GM12878 (cell line): Measurements from ENCODE around the gene MUC5B. TPM values are rescaled to one million over a fixed set of nuclear protein-coding genes. Genes with fewer than 3 reads are reported as not detected.

Experiments used
- ATAC-seq: fragments of 200-7000 bp; cut with Tn5 transposase; 3 replicates; pipeline ENCODE4 v1.9.1; 2020; ENCODE audit warnings: mild to moderate bottlenecking, moderate library complexity
- BruUV-seq: library from RNA; stranded (reverse); fragments of 400-500 nt; replicated peaks from 2 replicates; lab custom pipeline; 2021; lab: Mats Ljungman, UMichigan
- CTCF ChIA-PET: fragments of 300-600 bp; sonication (Branson Sonifier 250); formaldehyde crosslinking; extraction: SDS; loops from one replicate; lab custom pipeline; 2021; ENCODE audit warnings: inconsistent platforms; lab: Yijun Ruan, JAX
- POLR2A ChIA-PET: fragments of 350-600 bp; formaldehyde crosslinking; extraction: SDS; loops from one replicate; lab custom pipeline; 2021; ENCODE audit warnings: inconsistent platforms; lab: Charles Lee
- RAD21 ChIA-PET: fragments of 300-600 bp; sonication (Branson Sonifier 250); formaldehyde crosslinking; loops from one replicate; lab custom pipeline; 2023; ENCODE audit warnings: antibody characterized with exemption; ENCODE audit not compliant: unreplicated experiment; lab: Charles Lee
- SMC1A ChIA-PET: fragments of 300-600 bp; sonication (Branson Sonifier 250); formaldehyde crosslinking; loops from one replicate; lab custom pipeline; 2023; ENCODE audit not compliant: unreplicated experiment, uncharacterized antibody; lab: Charles Lee
- DNase-seq: peaks from one replicate; pipeline ENCODE4 v3.0.0-alpha.2; 2011; ENCODE audit warnings: low read depth, low spot score
- FAIRE-seq: peaks from 3 replicates; lab custom pipeline; 2011; peaks lifted over from hg19 to GRCh38; lab: Jason Lieb, UNC
- H2AFZ ChIP-seq: 2 replicates; pipeline ENCODE4 v1.6.0; 2011; ENCODE audit warnings: low read depth, low read length, control low read depth; ENCODE audit not compliant: control insufficient read depth
- H3K27ac ChIP-seq: 2 replicates; pipeline ENCODE4 v1.5.1; 2011; ENCODE audit warnings: control low read depth; ENCODE audit not compliant: control insufficient read depth, insufficient read depth
- H3K27me3 ChIP-seq, 2 experiments: replicated peaks in 1 of 2; 2 replicates each; pipeline versions ENCODE4 v1.6.0 to v1.6.1; 2011; ENCODE audit warnings: low read length in 1 of 2; ENCODE audit not compliant: control insufficient read depth in 2 of 2, insufficient read depth in 2 of 2
- H3K36me3 ChIP-seq, 2 experiments: 2 replicates each; pipeline ENCODE4 v1.5.1; 2011; ENCODE audit warnings: low read length in 1 of 2; ENCODE audit not compliant: control insufficient read depth in 2 of 2, insufficient read depth in 2 of 2
- H3K4me1 ChIP-seq: 2 replicates; pipeline ENCODE4 v1.6.1; 2011; ENCODE audit warnings: mild to moderate bottlenecking, low read length, moderate library complexity, mixed read lengths; ENCODE audit not compliant: control insufficient read depth, insufficient read depth
- H3K4me2 ChIP-seq: 2 replicates; pipeline ENCODE4 v1.6.0; 2011; ENCODE audit warnings: control low read depth; ENCODE audit not compliant: control insufficient read depth, insufficient read depth
- H3K4me3 ChIP-seq: fragments of 200-600 bp; sonication (generic); 2 replicates; pipeline ENCODE4 v1.5.1; 2016
- H3K79me2 ChIP-seq: 2 replicates; pipeline ENCODE4 v1.6.0; 2011; ENCODE audit warnings: low read length; ENCODE audit not compliant: control insufficient read depth, insufficient read depth
- H3K9ac ChIP-seq: 2 replicates; pipeline ENCODE4 v1.8.0; 2011; ENCODE audit warnings: low read length, control low read depth, mixed read lengths; ENCODE audit not compliant: control insufficient read depth, insufficient read depth
- H3K9me3 ChIP-seq: replicated peaks from 3 replicates; pipeline ENCODE4 v1.5.1; 2011; ENCODE audit warnings: mild to moderate bottlenecking, low read length; ENCODE audit not compliant: control insufficient read depth, insufficient read depth
- H4K20me1 ChIP-seq: 2 replicates; pipeline ENCODE4 v1.6.0; 2011; ENCODE audit not compliant: control insufficient read depth, insufficient read depth
- BCL11A ChIP-seq: IDR thresholded peaks from 2 replicates; pipeline ENCODE4 v1.6.1; 2011; ENCODE audit warnings: low read depth, low read length
- CHD2 ChIP-seq: IDR thresholded peaks from 2 replicates; pipeline ENCODE4 v1.6.1; 2011; ENCODE audit warnings: low read depth, low read length, improper control_type of control experiment, borderline replicate concordance
- CREM ChIP-seq: IDR thresholded peaks from 2 replicates; pipeline ENCODE4 v1.6.1; 2014; ENCODE audit warnings: antibody characterized with exemption, low read depth
- MEF2A ChIP-seq: IDR thresholded peaks from 2 replicates; pipeline ENCODE4 v1.6.1; 2011; ENCODE audit warnings: low read depth, mild to moderate bottlenecking, low read length, moderate library complexity; ENCODE audit not compliant: insufficient read depth
- MEF2B ChIP-seq: fragments of 450-650 bp; IDR thresholded peaks from 2 replicates; pipeline ENCODE4 v1.6.1; 2018; ENCODE audit warnings: mild to moderate bottlenecking, moderate library complexity; ENCODE audit not compliant: partially characterized antibody, poor library complexity, severe bottlenecking
- NFYB ChIP-seq: IDR thresholded peaks from 2 replicates; pipeline ENCODE4 v1.6.1; 2011; ENCODE audit warnings: low read depth, mild to moderate bottlenecking, low read length, improper control_type of control experiment, moderate library complexity; ENCODE audit not compliant: insufficient read depth
- POLR2A ChIP-seq: IDR thresholded peaks from 2 replicates; pipeline ENCODE4 v1.6.1; 2011; ENCODE audit warnings: low read depth, mild to moderate bottlenecking, low read length
- POLR2AphosphoS5 ChIP-seq: IDR thresholded peaks from 2 replicates; pipeline ENCODE4 v1.6.1; 2011; ENCODE audit warnings: mild to moderate bottlenecking, low read length, inconsistent platforms
- SIN3A ChIP-seq: IDR thresholded peaks from 2 replicates; pipeline ENCODE4 v1.6.1; 2012; ENCODE audit warnings: low read depth, low read length, improper control_type of control experiment
- SMARCA5 ChIP-seq: fragments of 450-650 bp; IDR thresholded peaks from 2 replicates; pipeline ENCODE4 v1.6.1; 2017; ENCODE audit warnings: mild to moderate bottlenecking
- SREBF2 ChIP-seq: IDR thresholded peaks from 2 replicates; pipeline ENCODE4 v1.6.1; 2012; ENCODE audit warnings: mild to moderate bottlenecking, low read length
- ZNF274 ChIP-seq: IDR thresholded peaks from one replicate; pipeline ENCODE4 v1.8.0; 2011; ENCODE audit not compliant: insufficient read length, insufficient read depth
- ZSCAN29 ChIP-seq: fragments of 450-650 bp; IDR thresholded peaks from 2 replicates; pipeline ENCODE4 v1.6.1; 2017; ENCODE audit warnings: mild to moderate bottlenecking, moderate library complexity
- WGBS: methylation state at CpG from one replicate; pipeline ENCODE4 v1.1.6; 2016; ENCODE audit warnings: low lambda C conversion rate; ENCODE audit not compliant: insufficient replicate concordance, insufficient coverage; ENCODE audit errors: missing lambda C conversion rate; 5-methylcytosine and 5-hydroxymethylcytosine counted together
- in situ Hi-C: fragments of 300-500 bp; cut with MboI; formaldehyde crosslinking; loops from 9 replicates; pipeline ENCODE4 v1.14.3; 2018; ENCODE audit warnings: mixed read lengths
- intact Hi-C: fragments of 100-400 bp; cut with micrococcal nuclease; formaldehyde crosslinking; loops from one replicate; pipeline ENCODE4 v1.14.2; 2022; ENCODE audit not compliant: unreplicated experiment
- polyA plus RNA-seq, 11 experiments: library from polyadenylated mRNA; depleted of rRNA in 4 of 11; unstranded in 6 of 11; stranded (reverse) in 5 of 11; fragments of >200 nt; fragmentation: Nextera tagmentation in 4 of 11; fragmentation: Illumina TruSeq in 1 of 11; extraction: Ambion mirVana in 4 of 11; extraction: Trizol in 1 of 11; gene quantifications; 1 replicate in 1 of 11; 2 replicates in 10 of 11; pipeline versions ENCODE4 v1.2.1 to v1.2.3, GENCODE V29; 2011 to 2016; ENCODE audit warnings: inconsistent platforms in 2 of 11, missing spikeins in 2 of 11, low read depth in 1 of 11
- total RNA-seq, 4 experiments: library from RNA; depleted of rRNA in 3 of 4; stranded (reverse); fragments of >200 nt in 3 of 4; fragmentation: Illumina TruSeq in 1 of 4; extraction: Trizol in 1 of 4; gene quantifications; 2 replicates each; pipeline versions ENCODE4 v1.2.1 to v1.2.3, GENCODE V29; 2013 to 2021
- TF ChIP-seq, protein P1 (sequence below): IDR thresholded peaks from 2 replicates; pipeline ENCODE4 v1.6.1; 2011; ENCODE audit warnings: borderline replicate concordance, low read depth, mild to moderate bottlenecking, moderate library complexity, mixed read lengths, low read length; ENCODE audit not compliant: insufficient read depth; ENCODE audit errors: extremely low read length
- TF ChIP-seq, protein P2 (sequence below): fragments of 150-350 bp; IDR thresholded peaks from 2 replicates; pipeline ENCODE4 v1.6.1; 2016; ENCODE audit warnings: low read depth, low read length
- TF ChIP-seq, protein P3 (sequence below): IDR thresholded peaks from 2 replicates; pipeline ENCODE4 v1.6.1; 2012; ENCODE audit warnings: low read depth, low read length, improper control_type of control experiment

Gene MUC5B
- total and polyA plus RNA-seq, 10 of the 15 experiments (the other 5 are each of a cell fraction or from before 2014, with no cell fraction given), result 1.5 TPM; not detected in 9

DNA sequence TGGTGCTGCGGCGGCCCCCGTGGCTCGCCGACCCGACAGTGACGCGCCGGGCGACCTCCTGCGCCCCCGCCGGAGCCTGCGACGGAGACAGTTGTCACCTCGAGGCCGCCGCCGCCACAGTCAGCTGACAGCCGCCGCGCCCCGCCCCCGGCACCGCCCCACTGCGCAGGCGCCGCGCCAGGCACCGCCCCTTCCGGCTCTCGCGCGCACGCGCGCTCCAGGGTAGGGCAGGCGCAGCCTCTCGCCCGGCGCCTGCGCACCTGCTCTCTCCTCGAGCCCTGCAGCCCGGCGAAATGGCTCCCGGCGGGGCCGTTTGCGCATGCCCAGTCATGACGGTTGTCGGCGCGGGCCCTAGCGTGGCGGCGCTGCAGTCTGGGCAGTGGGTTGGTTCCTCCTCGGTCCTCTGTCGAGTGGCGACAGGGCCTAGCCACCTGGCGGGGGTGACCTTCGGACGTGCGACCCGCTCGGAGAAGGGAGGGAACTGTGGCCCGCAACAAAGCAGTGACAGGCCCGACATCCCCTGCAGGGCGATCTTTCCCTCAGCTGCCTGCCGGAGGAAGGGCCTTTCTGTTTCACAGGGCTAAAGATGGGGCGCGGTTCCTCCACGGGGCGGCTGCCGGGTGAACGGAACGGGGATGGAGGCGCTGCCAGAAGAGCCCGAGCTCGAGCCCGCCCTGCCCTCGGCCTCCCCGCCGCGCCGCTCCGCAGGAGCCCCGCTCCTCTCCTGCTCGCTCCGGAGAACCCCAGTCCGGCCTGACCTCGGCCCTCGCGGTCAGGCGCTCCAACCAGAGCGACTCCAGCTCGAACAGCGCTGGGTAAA lies 86.8 kb downstream of the MUC5B start, which contains the start of gene TOLLIP:
TOLLIP (minus strand) TSS at position 135 of the 820 bp plus-strand sequence; CDS start at position 1, 134 bp downstream.
- ChIA-PET RAD21 (no interaction called here), CTCF (interaction anchor here (0.6 kb wide), 1 partner anchor 44 kb away, joined by 3 read pairs; no protein-coding TSS in a partner anchor), SMC1A (interaction anchor here (1.1 kb wide), 1 partner anchor 40 kb away, joined by 3 read pairs; no protein-coding TSS in a partner anchor), POLR2A (interaction anchor here (0.7 to 1.2 kb wide), 2 partner anchors 74 to 310 kb away, joined by 3 read pairs; no protein-coding TSS in a partner anchor)
- H3K36me3 ChIP-seq, result no peaks in the 10 kb centered on the region; a peak in 1 of 4 replicates
- WGBS, result 17% methylated on average over 63 of the region's 97 CpGs
- in situ Hi-C loops (no loop called here), intact Hi-C loops (loop anchor here (10.0 kb wide), 2 partner anchors 75 to 265 kb away; partner anchors contain the start of genes BRSK2 and DUSP8)
- H4K20me1 ChIP-seq, result no peaks in the 10 kb centered on the region; the same call in 1 of the 2 replicates
- ATAC-seq (peak; percentile 93), FAIRE-seq (peak; percentile 86), DNase-seq (peak; percentile 56)
- H3K79me2 ChIP-seq, result peaks cover 21% of the 10 kb centered on the region
- peaks cover 9% of the 10 kb centered on the region for H3K9me3 ChIP-seq
- peaks cover 33% of the 10 kb centered on the region for H3K4me1 ChIP-seq
- no peaks in the 10 kb centered on the region for H3K27me3 ChIP-seq
- H2AFZ ChIP-seq, result peak within 1 kb of the TSS; percentile 98
- H3K4me2 ChIP-seq, result peak within 1 kb of the TSS; percentile 96
- H3K27ac ChIP-seq, result peak within 1 kb of the TSS; percentile 80
- H3K9ac ChIP-seq, result peak within 1 kb of the TSS; percentile 82
- H3K4me3 ChIP-seq, result peak within 1 kb of the TSS; percentile 71
- TSS peak; percentile 94 for BruUV-seq
- no peak for TF ChIP-seq ZSCAN29
- TF ChIP-seq NFYB, result no peak
- TF ChIP-seq, protein P1, sequence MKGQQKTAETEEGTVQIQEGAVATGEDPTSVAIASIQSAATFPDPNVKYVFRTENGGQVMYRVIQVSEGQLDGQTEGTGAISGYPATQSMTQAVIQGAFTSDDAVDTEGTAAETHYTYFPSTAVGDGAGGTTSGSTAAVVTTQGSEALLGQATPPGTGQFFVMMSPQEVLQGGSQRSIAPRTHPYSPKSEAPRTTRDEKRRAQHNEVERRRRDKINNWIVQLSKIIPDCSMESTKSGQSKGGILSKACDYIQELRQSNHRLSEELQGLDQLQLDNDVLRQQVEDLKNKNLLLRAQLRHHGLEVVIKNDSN, result peak; percentile 82
- TF ChIP-seq POLR2AphosphoS5, result peak; percentile 79
- no peak for TF ChIP-seq MEF2A
- peak; percentile 45 for TF ChIP-seq MEF2B
- no peak for TF ChIP-seq ZNF274
- TF ChIP-seq POLR2A, result peak; percentile 97
- 0 out of 2 replicates have a peak, but pooled peaks have one; percentile 19 for TF ChIP-seq CHD2
- TF ChIP-seq, protein P2, sequence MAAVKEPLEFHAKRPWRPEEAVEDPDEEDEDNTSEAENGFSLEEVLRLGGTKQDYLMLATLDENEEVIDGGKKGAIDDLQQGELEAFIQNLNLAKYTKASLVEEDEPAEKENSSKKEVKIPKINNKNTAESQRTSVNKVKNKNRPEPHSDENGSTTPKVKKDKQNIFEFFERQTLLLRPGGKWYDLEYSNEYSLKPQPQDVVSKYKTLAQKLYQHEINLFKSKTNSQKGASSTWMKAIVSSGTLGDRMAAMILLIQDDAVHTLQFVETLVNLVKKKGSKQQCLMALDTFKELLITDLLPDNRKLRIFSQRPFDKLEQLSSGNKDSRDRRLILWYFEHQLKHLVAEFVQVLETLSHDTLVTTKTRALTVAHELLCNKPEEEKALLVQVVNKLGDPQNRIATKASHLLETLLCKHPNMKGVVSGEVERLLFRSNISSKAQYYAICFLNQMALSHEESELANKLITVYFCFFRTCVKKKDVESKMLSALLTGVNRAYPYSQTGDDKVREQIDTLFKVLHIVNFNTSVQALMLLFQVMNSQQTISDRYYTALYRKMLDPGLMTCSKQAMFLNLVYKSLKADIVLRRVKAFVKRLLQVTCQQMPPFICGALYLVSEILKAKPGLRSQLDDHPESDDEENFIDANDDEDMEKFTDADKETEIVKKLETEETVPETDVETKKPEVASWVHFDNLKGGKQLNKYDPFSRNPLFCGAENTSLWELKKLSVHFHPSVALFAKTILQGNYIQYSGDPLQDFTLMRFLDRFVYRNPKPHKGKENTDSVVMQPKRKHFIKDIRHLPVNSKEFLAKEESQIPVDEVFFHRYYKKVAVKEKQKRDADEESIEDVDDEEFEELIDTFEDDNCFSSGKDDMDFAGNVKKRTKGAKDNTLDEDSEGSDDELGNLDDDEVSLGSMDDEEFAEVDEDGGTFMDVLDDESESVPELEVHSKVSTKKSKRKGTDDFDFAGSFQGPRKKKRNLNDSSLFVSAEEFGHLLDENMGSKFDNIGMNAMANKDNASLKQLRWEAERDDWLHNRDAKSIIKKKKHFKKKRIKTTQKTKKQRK, result no peak
- TF ChIP-seq SIN3A, result no peak; the same call in 1 of the 2 replicates
- TF ChIP-seq SREBF2, result no peak
- no peak for TF ChIP-seq SMARCA5
- TF ChIP-seq, protein P3, sequence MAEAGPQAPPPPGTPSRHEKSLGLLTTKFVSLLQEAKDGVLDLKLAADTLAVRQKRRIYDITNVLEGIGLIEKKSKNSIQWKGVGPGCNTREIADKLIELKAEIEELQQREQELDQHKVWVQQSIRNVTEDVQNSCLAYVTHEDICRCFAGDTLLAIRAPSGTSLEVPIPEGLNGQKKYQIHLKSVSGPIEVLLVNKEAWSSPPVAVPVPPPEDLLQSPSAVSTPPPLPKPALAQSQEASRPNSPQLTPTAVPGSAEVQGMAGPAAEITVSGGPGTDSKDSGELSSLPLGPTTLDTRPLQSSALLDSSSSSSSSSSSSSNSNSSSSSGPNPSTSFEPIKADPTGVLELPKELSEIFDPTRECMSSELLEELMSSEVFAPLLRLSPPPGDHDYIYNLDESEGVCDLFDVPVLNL, result no peak
- no peak for TF ChIP-seq BCL11A
- TF ChIP-seq CREM, result no peak; the same call in 1 of the 2 replicates
